Mononuclear cell (primary cell): ENCODE measurements around the gene SCG3. TPM values are rescaled to one million over a fixed set of nuclear protein-coding genes. Genes with fewer than 3 reads are reported as not detected.
"Not testable (repeated sequence)": the region's sequence is repeated elsewhere in the genome, so short reads cannot be mapped to it uniquely, and the experiment has no call there.

Experiments used
- H3K27me3 ChIP-seq: 2 replicates; pipeline ENCODE4 v1.6.0; 2011; ENCODE audit warnings: low read length, control low read depth; ENCODE audit not compliant: insufficient read depth
- H3K4me1 ChIP-seq: 2 replicates; pipeline ENCODE4 v1.5.1; 2011; ENCODE audit warnings: mild to moderate bottlenecking, low read length, control low read depth; ENCODE audit not compliant: insufficient read depth
- H3K4me3 ChIP-seq: 2 replicates; pipeline ENCODE4 v1.5.1; 2011; ENCODE audit warnings: mild to moderate bottlenecking, low read length, moderate library complexity
- H3K9me3 ChIP-seq: 2 replicates; pipeline ENCODE4 v1.5.1; 2011; ENCODE audit warnings: low read depth, mild to moderate bottlenecking, control low read depth, low read length
- total RNA-seq: library from RNA; depleted of rRNA; stranded (reverse); fragments of >200 nt; gene quantifications from one replicate; pipeline ENCODE4 v1.2.3, GENCODE V29; 2012

The SCG3 gene
- not detected for total RNA-seq

DNA sequence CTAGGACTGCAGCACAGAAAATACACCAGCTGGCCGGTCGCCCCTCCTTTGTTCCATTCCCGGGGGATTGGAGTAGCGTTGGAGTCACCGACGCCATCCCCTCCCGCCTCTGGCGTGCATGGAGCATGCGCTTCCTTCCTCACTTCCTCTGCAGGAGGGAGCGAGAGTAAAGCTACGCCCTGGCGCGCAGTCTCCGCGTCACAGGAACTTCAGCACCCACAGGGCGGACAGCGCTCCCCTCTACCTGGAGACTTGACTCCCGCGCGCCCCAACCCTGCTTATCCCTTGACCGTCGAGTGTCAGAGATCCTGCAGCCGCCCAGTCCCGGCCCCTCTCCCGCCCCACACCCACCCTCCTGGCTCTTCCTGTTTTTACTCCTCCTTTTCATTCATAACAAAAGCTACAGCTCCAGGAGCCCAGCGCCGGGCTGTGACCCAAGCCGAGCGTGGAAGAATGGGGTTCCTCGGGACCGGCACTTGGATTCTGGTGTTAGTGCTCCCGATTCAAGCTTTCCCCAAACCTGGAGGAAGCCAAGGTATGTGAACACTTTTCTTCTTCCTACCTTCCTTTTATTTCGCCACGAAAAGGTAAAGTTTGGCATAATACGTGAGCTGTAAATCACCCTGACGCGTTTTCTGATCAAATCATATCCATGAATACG lies at the start of gene SCG3:
Gene SCG3, plus strand, starts transcription at position 201 of the 661 bp plus-strand sequence. Its CDS starts 253 bp downstream, at position 454.
- Histone ChIP-seq H3K27me3 (peaks cover 45% of the 10 kb centered on the region), H3K4me1 (peaks cover 7% of the 10 kb centered on the region), H3K4me3 (no peak within 1 kb of the TSS), H3K9me3 (no peaks in the 10 kb centered on the region)

DNA sequence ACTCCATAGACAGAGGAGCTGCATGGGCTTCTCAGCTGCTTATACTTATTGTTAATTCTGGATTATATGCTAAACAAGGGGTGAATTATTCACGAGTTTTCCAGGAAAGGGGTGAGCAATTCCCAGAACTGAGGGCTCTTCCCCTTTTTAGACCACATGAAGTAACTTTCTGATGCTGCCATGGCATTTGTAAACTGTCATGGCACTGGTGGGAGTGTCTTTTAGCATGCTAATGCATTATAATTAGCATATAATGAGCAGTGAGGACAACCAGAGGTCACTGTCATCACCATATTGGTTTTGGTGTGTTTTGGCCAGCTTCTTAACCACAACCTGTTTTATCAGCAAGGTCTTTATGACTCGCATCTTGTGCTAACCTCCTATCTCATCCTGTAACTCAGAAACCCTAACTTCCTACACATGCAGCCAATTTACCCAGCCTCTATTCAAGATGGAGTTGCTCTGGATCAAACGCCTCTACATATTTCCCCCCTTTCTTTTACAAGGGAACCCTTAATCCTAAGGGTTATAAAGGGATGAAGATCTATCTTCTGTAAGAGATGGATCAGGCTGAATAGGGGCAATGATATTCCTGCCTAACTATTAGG lies 46.6 kb upstream of the SCG3 start:
- Histone ChIP-seq H3K4me1 (peaks cover 14% of the 10 kb centered on the region), H3K4me3 (no peak overlapping the region), H3K27me3 (no peaks in the 10 kb centered on the region), H3K9me3 (no peaks in the 10 kb centered on the region)

DNA sequence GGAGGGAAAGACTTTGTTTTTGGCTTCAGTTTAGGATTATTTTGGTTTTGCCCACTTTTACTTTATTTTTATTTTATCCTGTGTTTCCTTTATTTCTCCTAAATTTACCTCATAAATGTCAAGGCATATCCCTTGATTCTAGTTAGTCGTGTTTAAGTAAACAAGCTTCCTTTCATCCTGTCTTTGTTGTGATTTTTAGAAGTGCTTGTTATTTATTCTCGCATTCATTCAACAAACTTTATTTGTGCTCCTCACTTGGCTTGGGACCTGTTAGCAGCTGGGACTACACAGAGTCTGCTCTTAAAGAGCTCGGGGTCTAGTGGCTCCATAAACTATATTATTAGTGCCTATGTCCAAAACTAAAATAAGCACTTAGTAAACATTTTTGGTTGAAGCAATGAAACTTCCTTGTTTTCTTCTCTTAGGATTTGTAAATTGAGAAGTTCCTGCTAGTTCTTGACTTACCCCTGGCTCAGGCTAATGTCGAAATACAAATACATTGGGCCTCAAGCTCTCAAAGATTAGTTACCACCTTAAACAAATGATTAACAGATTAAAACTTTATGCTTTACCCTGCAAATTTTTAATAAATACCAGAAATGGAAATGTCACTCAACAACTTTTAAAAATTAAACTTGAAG lies 39.7 kb upstream of the SCG3 start:
- no peak overlapping the region for H3K4me3 ChIP-seq

DNA sequence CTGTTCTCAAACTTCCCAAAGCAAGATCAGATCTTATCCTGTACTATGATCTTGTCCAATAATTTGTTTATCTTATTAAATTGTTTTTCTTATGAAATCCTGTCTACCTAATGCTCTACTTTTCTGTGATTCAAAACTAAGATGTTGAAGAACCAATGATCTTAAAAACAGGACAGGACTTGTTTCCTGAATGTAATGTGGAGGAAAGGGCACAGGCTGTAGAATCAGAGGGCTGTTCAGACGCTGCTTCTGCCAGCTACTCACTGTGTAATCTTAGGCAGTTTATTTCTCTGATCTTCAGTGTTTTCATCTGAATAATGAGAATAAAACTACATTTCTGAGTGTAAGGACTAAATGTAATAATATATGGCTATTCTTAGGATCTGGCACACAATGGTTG lies 38.6 kb upstream of the SCG3 start:
- H3K4me3 ChIP-seq, result no peak overlapping the region
- H3K27me3 ChIP-seq, result no peaks in the 10 kb centered on the region
- H3K4me1 ChIP-seq, result peaks cover 19% of the 10 kb centered on the region
- no peaks in the 10 kb centered on the region for H3K9me3 ChIP-seq

More for the DNA sequence above, 39.7 kb upstream of the SCG3 start:
- Histone ChIP-seq H3K9me3 (no peaks in the 10 kb centered on the region), H3K27me3 (no peaks in the 10 kb centered on the region), H3K4me1 (peaks cover 8% of the 10 kb centered on the region)

DNA sequence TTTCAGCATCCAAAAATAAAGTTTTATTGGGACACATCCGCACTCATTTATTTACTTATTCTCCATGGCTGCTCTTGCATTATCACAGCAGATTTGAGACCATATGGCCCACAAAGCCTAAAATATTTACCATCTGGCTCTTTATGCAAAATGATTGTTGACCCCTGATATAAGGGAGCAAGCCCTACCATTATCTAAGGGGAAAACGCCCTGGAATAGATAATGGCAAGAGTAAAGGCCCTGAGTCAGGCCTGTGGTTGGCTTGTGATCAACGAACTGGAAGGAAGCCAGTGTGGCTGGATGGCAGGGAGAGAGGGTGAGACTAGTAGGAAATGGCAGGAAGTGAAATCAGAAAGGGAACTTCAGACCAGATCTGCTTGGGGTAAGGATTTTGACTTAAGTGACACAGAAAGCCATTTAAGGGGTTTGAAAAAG lies 34.2 kb upstream of the SCG3 start:
- Histone ChIP-seq H3K27me3 (no peaks in the 10 kb centered on the region), H3K4me3 (no peak overlapping the region)

DNA sequence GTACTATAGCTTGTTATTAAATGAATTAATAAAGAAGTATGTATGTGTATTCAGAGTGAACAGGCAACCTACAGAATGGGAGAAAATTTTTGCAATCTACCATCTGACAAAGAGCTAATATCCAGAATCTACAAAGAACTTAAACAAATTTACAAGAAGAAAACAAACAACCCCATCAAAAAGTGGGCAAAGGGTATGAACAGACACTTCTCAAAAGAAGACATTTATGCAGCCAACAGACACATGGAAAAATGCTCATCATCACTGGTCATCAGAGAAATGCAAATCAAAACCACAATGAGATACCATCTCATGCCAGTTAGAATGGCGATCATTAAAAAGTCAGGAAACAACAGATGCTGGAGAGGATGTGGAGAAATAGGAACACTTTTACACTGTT lies 33.2 kb upstream of the SCG3 start:
- not testable (repeated sequence) for H3K9me3 ChIP-seq, H3K4me3 ChIP-seq, H3K27me3 ChIP-seq
- peaks cover 15% of the 10 kb centered on the region for H3K4me1 ChIP-seq

More for the DNA sequence above, 34.2 kb upstream of the SCG3 start:
- Histone ChIP-seq H3K9me3 (no peaks in the 10 kb centered on the region), H3K4me1 (peaks cover 15% of the 10 kb centered on the region)

DNA sequence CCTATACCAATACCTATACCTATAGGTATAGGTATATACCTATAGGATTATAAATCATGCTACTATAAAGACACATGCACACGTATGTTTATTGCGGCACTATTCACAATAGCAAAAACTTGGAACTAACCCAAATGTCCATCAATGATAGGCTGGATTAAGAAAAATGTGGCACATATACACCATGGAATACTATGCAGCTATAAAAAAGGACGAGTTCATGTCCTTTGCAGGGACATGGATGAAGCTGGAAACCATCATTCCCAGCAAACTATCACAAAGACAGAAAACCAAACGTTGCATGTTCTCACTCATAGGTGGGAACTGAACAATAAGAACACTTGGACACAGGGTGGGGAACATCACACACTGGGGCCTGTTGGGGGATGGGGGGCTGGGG lies 32.7 kb upstream of the SCG3 start:
- H3K27me3 ChIP-seq, result not testable (repeated sequence)
- H3K4me1 ChIP-seq, result peaks cover 15% of the 10 kb centered on the region

DNA sequence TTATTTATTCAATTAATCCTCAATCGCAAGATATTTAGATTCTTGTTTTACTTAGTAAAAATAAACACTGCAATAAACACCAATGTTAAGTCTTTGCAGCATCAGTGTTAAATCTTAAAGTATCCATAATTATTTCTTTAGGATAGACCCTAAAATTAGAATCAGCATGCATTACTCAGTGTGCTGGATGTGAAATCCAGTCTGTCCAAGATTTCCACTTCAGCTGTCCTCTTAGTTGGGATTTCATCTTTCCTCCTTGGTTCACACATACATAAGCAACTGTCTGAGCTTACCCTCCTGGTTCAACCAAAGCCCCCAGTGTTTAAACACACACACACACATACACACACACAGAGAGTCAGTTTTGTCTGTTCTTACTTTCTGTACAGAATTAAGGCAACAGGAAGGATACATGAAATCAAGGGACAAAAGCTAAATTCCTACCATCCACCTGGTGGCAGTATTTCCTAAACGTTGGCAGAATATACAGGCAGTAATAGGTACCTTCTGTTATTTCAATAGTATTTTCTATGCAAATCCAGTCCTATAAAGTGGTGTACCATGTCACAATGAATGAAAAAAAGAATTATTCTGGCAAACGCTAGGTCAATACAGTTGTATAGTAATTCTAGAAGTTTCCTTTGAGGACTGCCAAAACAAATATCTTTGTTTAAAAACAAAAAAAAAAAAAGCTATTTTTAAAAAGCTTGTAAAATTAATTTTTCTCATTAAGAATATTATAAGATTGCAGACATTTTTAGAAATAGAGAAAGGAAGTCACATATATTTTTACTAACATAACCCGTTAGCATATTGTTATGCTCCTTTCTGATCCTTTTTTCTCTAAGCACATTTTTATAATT lies 31.4 kb upstream of the SCG3 start:
- H3K27me3 ChIP-seq, result no peaks in the 10 kb centered on the region
- peaks cover 15% of the 10 kb centered on the region for H3K4me1 ChIP-seq
- H3K4me3 ChIP-seq, result no peak overlapping the region
- no peaks in the 10 kb centered on the region for H3K9me3 ChIP-seq

More for the DNA sequence above, 32.7 kb upstream of the SCG3 start:
- H3K9me3 ChIP-seq, H3K4me3 ChIP-seq: not testable (repeated sequence)

DNA sequence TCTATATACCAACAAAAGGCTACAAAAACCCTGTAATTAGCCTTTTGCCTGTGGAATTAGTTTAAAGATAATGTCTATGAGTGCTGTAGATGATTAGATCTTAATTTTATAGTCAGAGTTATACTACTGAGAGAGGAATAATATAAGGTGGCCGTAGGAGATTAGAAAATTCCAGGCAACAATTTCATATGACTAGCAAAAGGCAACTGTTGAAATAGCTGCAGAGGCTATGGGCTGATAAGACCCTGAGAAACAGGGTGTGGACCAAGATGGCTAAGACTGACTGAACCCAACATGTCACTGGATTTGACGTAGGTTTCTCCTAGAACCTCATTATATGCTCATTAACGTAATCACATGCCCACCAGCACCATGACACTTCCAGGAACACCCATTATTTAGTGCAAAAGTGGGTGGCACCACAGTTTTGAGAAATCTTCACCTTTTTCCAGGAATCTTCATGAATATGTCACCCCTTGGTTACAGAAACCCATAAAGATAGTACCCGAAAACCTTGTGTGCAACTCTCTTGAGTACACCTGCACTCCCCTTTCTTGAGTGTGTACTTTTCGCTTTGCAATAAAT lies 29.1 kb upstream of the SCG3 start:
- H3K4me1 ChIP-seq, result peaks cover 7% of the 10 kb centered on the region
- no peaks in the 10 kb centered on the region for H3K27me3 ChIP-seq
- H3K4me3 ChIP-seq, result no peak overlapping the region
- H3K9me3 ChIP-seq, result no peaks in the 10 kb centered on the region

DNA sequence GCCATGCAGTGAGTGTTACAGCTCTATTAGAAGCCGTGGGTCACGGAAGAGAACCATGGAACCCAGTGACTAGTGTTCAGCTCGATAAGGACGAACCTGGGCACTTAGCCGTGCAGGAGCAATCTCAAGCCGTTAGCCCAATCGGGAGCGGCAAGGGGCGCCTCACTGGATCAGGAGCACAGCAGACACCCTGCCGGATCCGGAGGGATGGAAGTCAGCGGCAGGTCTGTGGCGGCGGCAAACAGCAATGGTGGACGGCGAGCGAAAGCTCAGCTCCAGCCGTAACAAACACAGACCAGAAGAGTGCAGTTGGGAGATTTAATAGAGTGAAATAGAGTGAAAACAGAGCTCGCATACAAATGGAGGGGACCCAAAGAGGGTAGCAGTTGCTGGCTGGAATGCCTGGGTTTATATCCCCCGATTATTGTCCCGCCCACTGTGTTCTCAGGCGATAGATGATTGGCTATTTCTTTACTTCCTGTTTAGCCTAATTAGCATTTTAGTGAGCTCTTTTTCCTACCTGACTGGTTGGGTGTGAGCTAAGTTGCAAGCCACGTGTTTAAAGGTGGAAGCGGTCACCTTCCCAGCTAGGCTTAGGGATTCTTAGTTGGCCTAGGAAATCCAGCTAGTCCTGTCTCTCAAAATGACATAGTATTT lies 25.8 kb upstream of the SCG3 start:
- H3K4me3 ChIP-seq, H3K4me1 ChIP-seq, H3K27me3 ChIP-seq, H3K9me3 ChIP-seq: not testable (repeated sequence)

DNA sequence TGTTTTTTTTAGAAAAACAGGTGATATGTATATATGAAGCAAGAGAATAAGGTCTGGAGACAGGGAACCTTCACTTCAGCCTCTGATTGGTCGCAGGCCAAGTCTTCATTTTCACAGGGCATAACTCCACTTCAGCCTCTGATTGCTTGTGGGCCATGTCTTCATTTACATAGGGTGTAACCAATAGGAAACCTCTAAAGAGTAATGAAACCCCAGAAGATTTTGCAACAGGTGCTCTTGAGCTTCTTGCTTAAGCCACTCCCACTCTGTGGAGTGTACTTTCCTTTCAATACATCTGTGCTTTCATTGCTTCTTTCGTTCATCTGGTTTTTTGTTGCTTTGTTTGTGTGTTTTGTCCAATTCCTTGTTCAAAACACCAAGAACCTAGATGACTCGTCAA lies 22.6 kb upstream of the SCG3 start:
- H3K9me3 ChIP-seq, result no peaks in the 10 kb centered on the region
- no peak overlapping the region for H3K4me3 ChIP-seq
- no peaks in the 10 kb centered on the region for H3K27me3 ChIP-seq

DNA sequence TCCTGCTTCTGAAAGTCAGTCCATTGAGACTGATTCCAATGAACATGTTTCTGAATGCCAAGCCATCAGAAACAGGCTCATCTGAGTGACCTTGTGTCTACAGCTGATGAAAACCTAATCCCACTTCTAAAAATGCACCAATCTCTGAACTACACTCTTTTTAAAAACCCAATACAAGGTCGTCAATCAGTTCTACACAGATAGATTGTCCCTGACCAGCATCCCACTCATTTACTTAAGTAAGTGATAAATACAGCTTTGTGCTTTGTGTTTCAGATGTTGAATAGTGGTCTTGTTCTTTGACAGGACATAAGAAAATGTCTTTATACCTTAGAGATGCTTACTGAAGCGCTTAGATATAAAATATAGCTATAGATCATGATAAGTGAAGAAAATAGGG lies 20.2 kb upstream of the SCG3 start:
- Histone ChIP-seq H3K27me3 (no peaks in the 10 kb centered on the region), H3K4me3 (no peak overlapping the region), H3K9me3 (no peaks in the 10 kb centered on the region), H3K4me1 (peaks cover 10% of the 10 kb centered on the region)

More for the DNA sequence above, 22.6 kb upstream of the SCG3 start:
- peaks cover 10% of the 10 kb centered on the region for H3K4me1 ChIP-seq

DNA sequence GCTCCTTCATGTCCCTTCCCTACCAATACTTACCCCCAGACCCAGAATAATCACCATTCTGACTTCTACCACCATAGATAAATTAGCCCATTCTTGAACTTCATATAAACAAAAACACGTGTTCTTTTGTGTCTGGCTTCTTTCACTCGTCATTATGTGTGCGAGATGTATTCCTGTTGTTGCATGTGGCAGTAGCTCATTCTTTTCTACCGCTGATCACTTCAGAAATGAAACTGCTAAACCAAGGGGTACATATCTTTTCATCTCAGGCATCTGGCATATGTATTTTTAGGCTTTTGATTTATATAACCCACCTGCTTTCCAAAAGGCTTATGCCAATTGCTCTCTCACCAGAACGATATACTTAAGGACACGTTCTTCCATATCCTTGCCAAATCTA lies 13.8 kb upstream of the SCG3 start:
- Histone ChIP-seq H3K4me3 (no peak overlapping the region), H3K4me1 (peaks cover 14% of the 10 kb centered on the region), H3K9me3 (no peaks in the 10 kb centered on the region), H3K27me3 (peaks cover 7% of the 10 kb centered on the region)

DNA sequence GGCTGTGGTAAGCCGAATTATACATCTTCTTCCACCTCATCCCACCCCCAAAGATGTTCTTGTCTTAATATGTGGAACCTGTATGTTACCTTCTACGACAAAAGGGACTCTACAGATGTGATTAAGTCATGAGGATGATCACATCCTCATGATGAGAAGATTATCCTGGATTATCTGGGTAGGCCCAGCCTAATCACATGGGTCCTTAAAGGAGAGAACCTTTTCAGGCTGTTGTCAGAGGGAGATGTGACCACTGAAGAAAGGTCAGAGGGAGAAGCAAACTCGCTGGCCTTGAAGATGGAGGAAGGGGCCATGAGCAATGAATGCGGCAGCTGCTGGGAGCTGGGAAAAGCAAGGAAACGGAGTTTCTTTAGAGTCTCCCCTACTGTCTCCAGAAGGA lies 12.9 kb upstream of the SCG3 start:
- Histone ChIP-seq H3K27me3 (peaks cover 7% of the 10 kb centered on the region), H3K4me1 (peaks cover 15% of the 10 kb centered on the region), H3K9me3 (no peaks in the 10 kb centered on the region), H3K4me3 (no peak overlapping the region)
